Measurements from ENCODE around the gene CDK10.
A peak's percentile ranks its signal among the peaks of the same experiment; 100 is the strongest.

Gene CDK10

DNA sequence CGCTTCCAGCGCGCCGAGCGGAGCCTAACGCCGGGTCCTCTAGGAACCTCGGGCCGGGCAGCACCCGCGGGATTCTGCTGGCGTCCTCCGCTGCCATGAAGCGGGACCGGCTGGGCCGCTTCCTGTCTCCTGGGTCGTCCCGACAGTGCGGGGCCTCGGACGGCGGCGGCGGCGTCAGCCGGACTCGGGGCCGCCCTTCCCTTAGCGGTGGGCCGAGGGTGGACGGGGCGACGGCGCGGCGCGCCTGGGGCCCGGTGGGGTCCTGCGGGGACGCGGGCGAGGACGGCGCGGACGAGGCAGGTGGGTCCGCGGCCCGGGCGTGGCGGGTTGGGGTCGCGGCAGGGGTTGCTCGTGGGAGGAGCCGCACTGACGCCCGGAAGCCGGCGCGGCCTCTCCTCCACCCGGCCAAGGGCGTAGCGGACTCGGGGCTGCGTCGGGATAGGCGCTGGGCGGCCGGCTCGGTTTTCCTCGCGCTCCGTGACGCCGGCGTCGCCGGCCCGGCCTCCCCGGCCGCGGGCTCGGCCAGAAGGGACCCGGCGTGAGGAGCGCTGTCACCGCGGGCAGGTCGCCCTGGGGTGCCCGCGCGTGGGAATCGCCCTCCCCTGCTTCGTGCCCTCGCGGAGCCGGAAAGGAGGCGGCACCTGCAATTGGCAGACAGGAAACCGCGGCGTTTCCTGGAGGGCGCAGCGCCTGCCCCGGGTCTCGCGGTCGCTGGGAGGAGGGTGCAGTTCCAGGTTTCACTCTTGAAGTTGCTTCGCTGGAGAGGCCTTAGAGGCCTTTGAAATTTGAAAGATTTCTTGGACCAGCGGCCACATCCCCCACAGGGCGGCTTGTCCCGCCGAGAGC lies 35.3 kb downstream of the CDK10 start:
- no peak overlapping the region for H2AFZ ChIP-seq (ENCODE audit: low read depth, low read length)
- H3K9me3 ChIP-seq (ENCODE audit: insufficient read depth, low read length): no peaks in the 10 kb centered on the region
- H4K20me1 ChIP-seq (ENCODE audit: insufficient read depth, low read length): peaks cover 21% of the 10 kb centered on the region

GRCh38 chr16:89722392-89723278 lies 36.1 kb downstream of the CDK10 start:
- peak overlapping the region; percentile 88 for H3K4me3 ChIP-seq (ENCODE audit: low read length)
- H3K4me2 ChIP-seq (ENCODE audit: low read length): peak overlapping the region; percentile 89
- no peak for TF ChIP-seq EZH2phosphoT487 (IDR thresholded peaks at IDR 0.05; ENCODE audit: low read depth)
- no peak for TF ChIP-seq CTCF (IDR thresholded peaks at IDR 0.05; ENCODE audit: low read depth, low read length)
- no peak overlapping the region for H3K27ac ChIP-seq (ENCODE audit: low read length)
- H3K36me3 ChIP-seq (replicated peaks; ENCODE audit: low read depth, low read length): peaks cover 18% of the 10 kb centered on the region
- peaks cover 6% of the 10 kb centered on the region; the same call in 1 of the 2 replicates for H3K79me2 ChIP-seq (ENCODE audit: low read length)
- H3K27me3 ChIP-seq (ENCODE audit: low read depth, low read length): no peaks in the 10 kb centered on the region
- peak overlapping the region; percentile 84 for H3K9ac ChIP-seq (ENCODE audit: low read length)
- peaks cover 21% of the 10 kb centered on the region for H4K20me1 ChIP-seq (ENCODE audit: insufficient read depth, low read length)
- peaks cover 13% of the 10 kb centered on the region for H3K4me1 ChIP-seq (ENCODE audit: low read length)
- no peak overlapping the region for H2AFZ ChIP-seq (ENCODE audit: low read depth, low read length)
- no peaks in the 10 kb centered on the region for H3K9me3 ChIP-seq (ENCODE audit: insufficient read depth, low read length)

More for the DNA sequence above, 35.3 kb downstream of the CDK10 start:
- TF ChIP-seq CTCF (IDR thresholded peaks at IDR 0.05; ENCODE audit: low read depth, low read length): no peak
- Histone ChIP-seq H3K79me2 (ENCODE audit: low read length) (peaks cover 6% of the 10 kb centered on the region; the same call in 1 of the 2 replicates), H3K9ac (ENCODE audit: low read length) (peak overlapping the region; percentile 84), H3K36me3 (replicated peaks; ENCODE audit: low read depth, low read length) (peaks cover 16% of the 10 kb centered on the region), H3K27me3 (ENCODE audit: low read depth, low read length) (no peaks in the 10 kb centered on the region), H3K27ac (ENCODE audit: low read length) (peak overlapping the region; percentile 70), H3K4me1 (ENCODE audit: low read length) (peaks cover 13% of the 10 kb centered on the region), H3K4me2 (ENCODE audit: low read length) (peak overlapping the region; percentile 89), H3K4me3 (ENCODE audit: low read length) (peak overlapping the region; percentile 88)

DNA sequence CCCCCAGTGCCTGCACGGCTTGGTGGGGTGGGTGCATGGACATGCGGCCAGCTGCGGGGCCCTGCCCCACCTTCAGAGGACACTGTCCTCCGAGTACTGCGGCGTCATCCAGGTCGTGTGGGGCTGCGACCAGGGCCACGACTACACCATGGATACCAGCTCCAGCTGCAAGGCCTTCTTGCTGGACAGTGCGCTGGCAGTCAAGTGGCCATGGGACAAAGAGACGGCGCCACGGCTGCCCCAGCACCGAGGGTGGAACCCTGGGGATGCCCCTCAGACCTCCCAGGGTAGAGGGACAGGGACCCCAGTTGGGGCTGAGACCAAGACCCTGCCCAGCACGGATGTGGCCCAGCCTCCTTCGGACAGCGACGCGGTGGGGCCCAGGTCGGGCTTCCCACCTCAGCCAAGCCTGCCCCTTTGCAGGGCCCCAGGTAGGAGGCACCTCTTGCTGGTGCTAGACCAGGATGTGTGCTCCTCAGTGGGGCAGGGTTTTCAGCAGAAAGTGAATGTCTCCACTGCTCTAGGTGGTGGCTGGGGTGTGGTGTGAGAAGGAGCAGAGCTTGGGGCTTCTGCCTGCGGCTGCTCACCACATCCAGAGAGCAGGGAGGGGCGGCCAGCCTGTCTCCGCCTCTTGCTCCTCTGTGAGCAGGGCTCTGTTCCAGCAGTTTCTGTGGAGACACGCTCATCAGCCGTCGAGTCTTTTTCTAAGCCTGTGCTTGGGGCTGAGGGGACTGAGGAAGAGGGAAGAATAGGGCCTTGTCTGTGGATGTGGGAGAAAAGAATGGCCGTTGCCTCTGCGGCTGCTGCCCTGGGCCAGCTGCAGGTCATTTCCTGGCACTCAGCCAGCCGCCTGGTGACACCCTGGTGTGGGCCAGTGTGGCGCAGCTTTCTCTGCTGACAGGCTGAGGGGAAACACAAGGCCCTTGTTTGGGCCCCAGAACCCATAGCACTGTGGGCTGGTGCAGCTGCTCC lies 37.1 kb downstream of the CDK10 start:
- Histone ChIP-seq H3K27ac (ENCODE audit: low read length) (no peak overlapping the region), H3K79me2 (ENCODE audit: low read length) (peaks cover 6% of the 10 kb centered on the region; the same call in 1 of the 2 replicates), H3K9ac (ENCODE audit: low read length) (no peak overlapping the region), H3K4me3 (ENCODE audit: low read length) (peak overlapping the region; percentile 88), H3K27me3 (ENCODE audit: low read depth, low read length) (no peaks in the 10 kb centered on the region), H2AFZ (ENCODE audit: low read depth, low read length) (no peak overlapping the region), H3K36me3 (replicated peaks; ENCODE audit: low read depth, low read length) (peaks cover 19% of the 10 kb centered on the region), H3K4me1 (ENCODE audit: low read length) (peaks cover 13% of the 10 kb centered on the region), H3K9me3 (ENCODE audit: insufficient read depth, low read length) (no peaks in the 10 kb centered on the region), H4K20me1 (ENCODE audit: insufficient read depth, low read length) (peaks cover 21% of the 10 kb centered on the region), H3K4me2 (ENCODE audit: low read length) (peak overlapping the region; percentile 89; the same call in 1 of the 2 replicates)
- no peak for TF ChIP-seq EZH2phosphoT487 (IDR thresholded peaks at IDR 0.05; ENCODE audit: low read depth)
- TF ChIP-seq CTCF (IDR thresholded peaks at IDR 0.05; ENCODE audit: low read depth, low read length): no peak

Data from OCI-LY3 (cell line).